Stomach (tissue), 4 donors: ENCODE results near the gene MMD.

Experiments used
- CTCF ChIP-seq, 7 experiments: fragments of 450-650 bp in 4 of 7; fragments of 200-600 bp in 3 of 7; sonication (generic) in 3 of 7; IDR thresholded peaks; one replicate each; pipeline ENCODE4 v1.5.1; 2016 to 2019; ENCODE audit warnings: antibody characterized with exemption in 7 of 7, control low read depth in 2 of 7, mild to moderate bottlenecking in 1 of 7
- EP300 ChIP-seq: sonication (generic); formaldehyde crosslinking; IDR thresholded peaks from one replicate; pipeline ENCODE4 v1.6.1; 2017; ENCODE audit warnings: antibody characterized with exemption
- POLR2A ChIP-seq, 4 donors: fragments of 450-650 bp; IDR thresholded peaks; one replicate each; pipeline ENCODE4 v1.6.1; 2016; ENCODE audit warnings: antibody characterized with exemption in 4 of 4, control low read depth in 2 of 4, mild to moderate bottlenecking in 1 of 4, moderate library complexity in 1 of 4
- POLR2AphosphoS5 ChIP-seq, 3 donors: sonication (generic); formaldehyde crosslinking; IDR thresholded peaks; one replicate each; pipeline ENCODE4 v1.6.1; 2016; ENCODE audit warnings: antibody characterized with exemption in 3 of 3

- TF ChIP-seq POLR2AphosphoS5 (IDR thresholded peaks at IDR 0.05) (no peak), CTCF (IDR thresholded peaks at IDR 0.05) (no peak), POLR2A (IDR thresholded peaks at IDR 0.05) (no peak), EP300 (no peak)
Observed at GRCh38 chr17:55402374-55402773, 19.3 kb downstream of the MMD start.
